ENCODE measurements around the gene F2RL3. TPM values are rescaled to one million over a fixed set of nuclear protein-coding genes. Genes with fewer than 3 reads are reported as not detected.

The F2RL3 gene
- polyA plus RNA-seq, 1 donor (not counting 4 experiments of a cell fraction or from before 2014, with no cell fraction given) = not detected

DNA sequence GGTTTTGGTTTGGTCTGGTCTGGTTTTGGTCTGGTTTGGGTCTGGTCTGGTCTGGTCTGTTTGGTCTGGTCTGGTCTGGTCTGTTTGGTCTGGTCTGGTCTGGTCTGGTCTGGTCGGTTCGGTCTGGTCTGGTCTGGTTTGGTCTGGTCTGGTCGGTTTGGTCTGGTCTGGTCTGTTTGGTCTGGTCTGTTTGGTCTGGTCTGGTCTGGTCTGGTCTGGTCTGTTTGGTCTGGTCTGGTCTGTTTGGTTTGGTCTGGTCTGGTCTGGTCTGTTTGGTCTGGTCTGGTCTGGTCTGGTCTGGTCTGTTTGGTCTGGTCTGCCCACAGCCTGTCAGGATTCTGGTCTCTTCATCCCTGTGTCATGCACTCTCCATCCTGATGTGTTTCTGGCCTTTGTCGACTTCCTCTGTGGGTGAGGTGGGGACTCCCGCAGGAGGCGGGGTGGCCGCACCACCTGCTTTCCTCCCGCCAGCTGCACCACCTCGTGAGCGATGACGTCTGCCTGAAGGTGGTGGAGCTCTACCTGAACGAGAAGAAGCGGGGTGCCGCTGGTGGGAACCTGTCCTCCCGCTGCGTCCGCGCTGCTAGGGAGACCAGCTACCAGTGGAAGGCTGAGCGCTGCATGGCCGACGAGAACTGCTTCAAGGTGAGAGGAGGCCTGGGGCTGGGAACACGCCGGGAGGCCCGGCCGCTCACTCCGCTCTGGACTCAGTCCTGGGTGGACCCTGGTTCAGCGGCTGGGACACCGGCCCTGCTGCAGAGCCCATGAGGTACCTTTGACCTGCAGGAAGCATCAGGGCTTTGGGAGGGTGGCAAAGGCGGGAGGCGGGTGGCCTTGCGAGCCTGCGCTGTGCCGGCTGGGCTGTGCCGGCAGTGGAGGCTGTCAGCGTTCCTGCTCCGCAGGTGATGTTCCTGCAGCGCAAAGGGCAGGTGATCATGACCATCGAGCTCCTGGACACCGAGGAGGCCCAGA is 12.9 kb upstream of the F2RL3 start:
- Histone ChIP-seq H3K4me3 (ENCODE audit: control insufficient read depth in 2 of 3, extremely low read depth in 1 of 3, insufficient read depth in 2 of 3, low read depth in 1 of 3, low read length in 3 of 3) (no peak overlapping the region), H3K27me3 (ENCODE audit: control insufficient read depth, extremely low read depth, insufficient read depth, low read length) (no peaks in the 10 kb centered on the region), H3K9me1 (ENCODE audit: control insufficient read depth, extremely low read depth, insufficient read depth, low read length) (no peaks in the 10 kb centered on the region), H3K27ac (ENCODE audit: control insufficient read depth, insufficient read depth, low read length) (no peak overlapping the region), H2AFZ (ENCODE audit: control insufficient read depth, low read length) (no peak overlapping the region), H3K4me1 (ENCODE audit: control insufficient read depth, extremely low read depth, insufficient read depth, low read length) (no peaks in the 10 kb centered on the region), H4K20me1 (ENCODE audit: control insufficient read depth, extremely low read depth, insufficient read depth, low read length) (no peaks in the 10 kb centered on the region), H3K79me2 (ENCODE audit: control insufficient read depth, insufficient read depth, low read length) (peaks cover 26% of the 10 kb centered on the region), H3K9me3 (ENCODE audit: control insufficient read depth, low read depth, low read length) (no peaks in the 10 kb centered on the region), H3K4me2 (ENCODE audit: control insufficient read depth, extremely low read depth, insufficient read depth, low read depth, low read length) (no peak overlapping the region), H3K36me3 (ENCODE audit: control insufficient read depth in 2 of 2, extremely low read depth in 1 of 2, insufficient read depth in 2 of 2, low read length in 2 of 2) (peaks cover 44 to 50% of the 10 kb centered on the region in 2 experiments), H3K9ac (ENCODE audit: control insufficient read depth, extremely low read depth, insufficient read depth, low read length) (no peak overlapping the region)
- FAIRE-seq = no peak
- TF ChIP-seq, protein P1, sequence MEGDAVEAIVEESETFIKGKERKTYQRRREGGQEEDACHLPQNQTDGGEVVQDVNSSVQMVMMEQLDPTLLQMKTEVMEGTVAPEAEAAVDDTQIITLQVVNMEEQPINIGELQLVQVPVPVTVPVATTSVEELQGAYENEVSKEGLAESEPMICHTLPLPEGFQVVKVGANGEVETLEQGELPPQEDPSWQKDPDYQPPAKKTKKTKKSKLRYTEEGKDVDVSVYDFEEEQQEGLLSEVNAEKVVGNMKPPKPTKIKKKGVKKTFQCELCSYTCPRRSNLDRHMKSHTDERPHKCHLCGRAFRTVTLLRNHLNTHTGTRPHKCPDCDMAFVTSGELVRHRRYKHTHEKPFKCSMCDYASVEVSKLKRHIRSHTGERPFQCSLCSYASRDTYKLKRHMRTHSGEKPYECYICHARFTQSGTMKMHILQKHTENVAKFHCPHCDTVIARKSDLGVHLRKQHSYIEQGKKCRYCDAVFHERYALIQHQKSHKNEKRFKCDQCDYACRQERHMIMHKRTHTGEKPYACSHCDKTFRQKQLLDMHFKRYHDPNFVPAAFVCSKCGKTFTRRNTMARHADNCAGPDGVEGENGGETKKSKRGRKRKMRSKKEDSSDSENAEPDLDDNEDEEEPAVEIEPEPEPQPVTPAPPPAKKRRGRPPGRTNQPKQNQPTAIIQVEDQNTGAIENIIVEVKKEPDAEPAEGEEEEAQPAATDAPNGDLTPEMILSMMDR (optimal IDR thresholded peaks at IDR 0.05 in 1 of 3, IDR thresholded peaks at IDR 0.05 in 1 of 3, conservative IDR thresholded peaks at IDR 0.05 in 1 of 3; ENCODE audit: extremely low read depth in 1 of 3, insufficient read depth in 2 of 3, low read length in 3 of 3) = no peak
- no peak for TF ChIP-seq EZH2 (IDR thresholded peaks at IDR 0.05; ENCODE audit: low read length)
- no peak for DNase-seq (ENCODE audit: low read depth, low spot score)
- dilution Hi-C loops (cut with MboI; ENCODE audit: extremely low pct_ligation_motif_present, low sequenced_read_pairs) = no loop called here

DNA sequence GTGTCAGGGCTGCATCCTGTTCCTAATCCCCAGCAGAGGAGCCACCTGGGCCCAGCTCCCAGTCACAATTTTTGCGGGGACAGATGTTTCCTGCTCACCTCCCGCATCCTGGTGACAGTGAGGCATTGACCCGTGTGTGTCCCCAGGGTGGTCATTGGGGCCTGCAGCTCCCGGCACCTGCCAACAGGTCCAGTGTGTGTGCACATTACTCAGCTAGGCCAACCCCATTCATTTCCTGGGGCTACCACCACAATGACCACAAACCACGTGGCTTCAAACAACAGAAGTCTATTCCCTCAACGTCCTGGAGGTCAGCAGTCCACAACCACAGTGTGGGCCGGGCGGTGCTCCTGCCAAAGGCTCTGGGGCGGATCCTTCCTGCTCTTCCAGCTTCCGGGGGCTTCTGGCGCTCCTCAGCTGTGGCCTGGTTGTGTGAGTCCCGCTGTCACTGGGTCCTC is 11.9 kb upstream of the F2RL3 start:
- dilution Hi-C loops (cut with MboI; ENCODE audit: extremely low pct_ligation_motif_present, low sequenced_read_pairs) = no loop called here

More for the DNA sequence above, 11.9 kb upstream of the F2RL3 start:
- no peaks in the 10 kb centered on the region for H4K20me1 ChIP-seq (ENCODE audit: control insufficient read depth, extremely low read depth, insufficient read depth, low read length)
- FAIRE-seq (no peak), DNase-seq (ENCODE audit: low read depth, low spot score) (no peak)
- H3K4me3 ChIP-seq (ENCODE audit: control insufficient read depth in 2 of 3, extremely low read depth in 1 of 3, insufficient read depth in 2 of 3, low read depth in 1 of 3, low read length in 3 of 3) = no peak overlapping the region
- no peaks in the 10 kb centered on the region for H3K9me1 ChIP-seq (ENCODE audit: control insufficient read depth, extremely low read depth, insufficient read depth, low read length)
- no peak overlapping the region for H2AFZ ChIP-seq (ENCODE audit: control insufficient read depth, low read length)
- no peak overlapping the region for H3K9ac ChIP-seq (ENCODE audit: control insufficient read depth, extremely low read depth, insufficient read depth, low read length)
- H3K27ac ChIP-seq (ENCODE audit: control insufficient read depth, insufficient read depth, low read length) = no peak overlapping the region
- H3K79me2 ChIP-seq (ENCODE audit: control insufficient read depth, insufficient read depth, low read length) = peaks cover 24% of the 10 kb centered on the region
- H3K9me3 ChIP-seq (ENCODE audit: control insufficient read depth, low read depth, low read length) = peaks cover 7% of the 10 kb centered on the region
- no peaks in the 10 kb centered on the region for H3K4me1 ChIP-seq (ENCODE audit: control insufficient read depth, extremely low read depth, insufficient read depth, low read length)
- TF ChIP-seq, protein P1 (optimal IDR thresholded peaks at IDR 0.05 in 1 of 3, IDR thresholded peaks at IDR 0.05 in 1 of 3, conservative IDR thresholded peaks at IDR 0.05 in 1 of 3; ENCODE audit: extremely low read depth in 1 of 3, insufficient read depth in 2 of 3, low read length in 3 of 3) = no peak
- TF ChIP-seq EZH2 (IDR thresholded peaks at IDR 0.05; ENCODE audit: low read length) = no peak
- H3K4me2 ChIP-seq (ENCODE audit: control insufficient read depth, extremely low read depth, insufficient read depth, low read depth, low read length) = no peak overlapping the region
- H3K27me3 ChIP-seq (ENCODE audit: control insufficient read depth, extremely low read depth, insufficient read depth, low read length) = no peaks in the 10 kb centered on the region
- peaks cover 33 to 43% of the 10 kb centered on the region in 2 experiments for H3K36me3 ChIP-seq (ENCODE audit: control insufficient read depth in 2 of 2, extremely low read depth in 1 of 2, insufficient read depth in 2 of 2, low read length in 2 of 2)

Measured in keratinocyte (primary cell).